GM12875 (cell line): ENCODE measurements around the gene TMEM256.

Source experiments
- H3K4me3 ChIP-seq: one replicate; pipeline ENCODE4 v1.5.1; 2011; ENCODE audit warnings: low read depth, low read length, control low read depth
- TF ChIP-seq, protein P1 (sequence below): IDR thresholded peaks from 2 replicates; pipeline ENCODE4 v1.5.1; 2011; ENCODE audit warnings: low read depth, mild to moderate bottlenecking, control low read depth, inconsistent platforms, low read length, moderate library complexity, borderline replicate concordance; ENCODE audit not compliant: insufficient read depth

The TMEM256 gene

GRCh38 chr17:7403043-7403726 lies 712 bp downstream of the TMEM256 start:
- peak overlapping the region; percentile 80 for H3K4me3 ChIP-seq
- TF ChIP-seq, protein P1, sequence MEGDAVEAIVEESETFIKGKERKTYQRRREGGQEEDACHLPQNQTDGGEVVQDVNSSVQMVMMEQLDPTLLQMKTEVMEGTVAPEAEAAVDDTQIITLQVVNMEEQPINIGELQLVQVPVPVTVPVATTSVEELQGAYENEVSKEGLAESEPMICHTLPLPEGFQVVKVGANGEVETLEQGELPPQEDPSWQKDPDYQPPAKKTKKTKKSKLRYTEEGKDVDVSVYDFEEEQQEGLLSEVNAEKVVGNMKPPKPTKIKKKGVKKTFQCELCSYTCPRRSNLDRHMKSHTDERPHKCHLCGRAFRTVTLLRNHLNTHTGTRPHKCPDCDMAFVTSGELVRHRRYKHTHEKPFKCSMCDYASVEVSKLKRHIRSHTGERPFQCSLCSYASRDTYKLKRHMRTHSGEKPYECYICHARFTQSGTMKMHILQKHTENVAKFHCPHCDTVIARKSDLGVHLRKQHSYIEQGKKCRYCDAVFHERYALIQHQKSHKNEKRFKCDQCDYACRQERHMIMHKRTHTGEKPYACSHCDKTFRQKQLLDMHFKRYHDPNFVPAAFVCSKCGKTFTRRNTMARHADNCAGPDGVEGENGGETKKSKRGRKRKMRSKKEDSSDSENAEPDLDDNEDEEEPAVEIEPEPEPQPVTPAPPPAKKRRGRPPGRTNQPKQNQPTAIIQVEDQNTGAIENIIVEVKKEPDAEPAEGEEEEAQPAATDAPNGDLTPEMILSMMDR, result no peak

GRCh38 chr17:7398612-7399011 lies 5.3 kb downstream of the TMEM256 start:
- no peak overlapping the region for H3K4me3 ChIP-seq
- TF ChIP-seq, protein P1, result no peak

GRCh38 chr17:7396147-7396546 lies 7.8 kb downstream of the TMEM256 start:
- TF ChIP-seq, protein P1, result no peak

DNA sequence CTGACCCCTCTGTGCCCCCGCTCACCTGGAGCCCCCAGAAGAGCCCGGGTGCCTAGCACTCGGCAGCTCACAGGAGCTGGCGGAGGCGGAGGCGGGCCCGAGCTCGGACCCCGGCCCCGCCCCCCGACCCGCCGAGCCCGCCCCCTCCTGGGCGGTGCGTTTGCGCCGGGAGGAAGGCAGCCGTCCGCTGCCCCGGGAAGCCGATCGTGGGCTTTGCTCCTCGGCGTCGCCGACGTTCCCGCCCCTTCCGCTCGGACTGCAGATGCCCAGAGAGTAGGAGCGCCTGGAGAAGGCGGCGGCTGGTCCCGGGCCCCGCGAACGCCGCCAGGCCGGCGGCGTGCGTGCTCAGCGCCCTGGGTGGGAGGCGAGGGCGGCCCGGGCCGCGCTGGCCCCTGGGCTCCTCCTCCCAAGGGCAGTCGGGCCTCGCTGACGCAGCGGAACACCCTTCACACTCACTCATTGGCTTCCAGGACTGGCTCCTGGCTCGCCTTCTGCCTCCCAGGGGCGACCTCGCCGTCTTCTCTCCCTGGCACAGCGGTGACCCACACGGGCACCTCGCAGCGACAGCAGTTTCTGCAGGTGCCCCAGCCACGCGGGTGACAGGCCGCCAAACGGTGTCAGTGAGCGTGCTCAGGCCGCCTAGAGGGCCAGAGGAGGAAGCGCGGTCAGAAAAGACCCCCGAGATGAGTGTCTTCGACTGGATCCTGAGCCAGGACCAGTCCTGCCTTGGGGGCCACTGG lies 9.3 kb downstream of the TMEM256 start, which contains the start of gene PLSCR3:
Gene PLSCR3, minus strand, starts transcription at position 74 of the 740 bp plus-strand sequence. CDS start 415 bp downstream, outside the sequence.
- peak within 1 kb of the TSS; percentile 92 for H3K4me3 ChIP-seq
- TF ChIP-seq, protein P1, result peak; percentile 64

More at GRCh38 chr17:7396147-7396546, 7.8 kb downstream of the TMEM256 start:
- no peak overlapping the region for H3K4me3 ChIP-seq

- H3K4me3 ChIP-seq, result peak overlapping the region; percentile 92
- TF ChIP-seq, protein P1, result peak; percentile 17; the same call in 1 of the 2 replicates
These were observed 10.1 kb downstream of the TMEM256 start for GRCh38 chr17:7393613-7394451.

GRCh38 chr17:7392696-7393612 lies 10.9 kb downstream of the TMEM256 start:
- peak overlapping the region; percentile 92 for H3K4me3 ChIP-seq
- TF ChIP-seq, protein P1, result no peak
